ENCODE results near the gene PBX4.
"Not testable (repeated sequence)": the region's sequence is repeated elsewhere in the genome, so short reads cannot be mapped to it uniquely, and the experiment has no call there.

PBX4 gene

GRCh38 chr19:19626516-19627472 is 8.3 kb upstream of the PBX4 start:
- no peak for DNase-seq (ENCODE audit: low spot score)

- no peak for DNase-seq (ENCODE audit: low spot score)
Observed at GRCh38 chr19:19624032-19624570, 5.6 kb upstream of the PBX4 start.

DNA sequence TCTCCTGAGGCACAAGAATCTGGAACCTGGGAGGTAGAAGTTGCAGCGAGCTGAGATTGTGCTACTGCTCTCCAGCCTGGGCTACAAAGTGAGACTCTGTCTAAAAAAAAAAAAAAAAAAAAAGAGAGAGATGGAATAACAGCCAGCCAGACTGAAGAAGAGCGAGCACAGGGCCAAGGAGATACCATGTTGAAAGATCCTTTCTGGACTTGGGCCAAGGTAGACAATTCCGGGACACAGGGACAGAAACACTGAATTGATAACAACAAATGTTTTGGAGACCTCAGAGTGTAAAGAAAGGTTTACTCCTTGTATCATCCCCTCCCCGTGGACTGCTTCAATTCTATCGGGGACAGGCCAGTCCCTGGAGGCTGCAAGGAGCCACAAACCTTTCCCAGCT is 4.9 kb upstream of the PBX4 start:
- no peak for DNase-seq (ENCODE audit: low spot score)

DNA sequence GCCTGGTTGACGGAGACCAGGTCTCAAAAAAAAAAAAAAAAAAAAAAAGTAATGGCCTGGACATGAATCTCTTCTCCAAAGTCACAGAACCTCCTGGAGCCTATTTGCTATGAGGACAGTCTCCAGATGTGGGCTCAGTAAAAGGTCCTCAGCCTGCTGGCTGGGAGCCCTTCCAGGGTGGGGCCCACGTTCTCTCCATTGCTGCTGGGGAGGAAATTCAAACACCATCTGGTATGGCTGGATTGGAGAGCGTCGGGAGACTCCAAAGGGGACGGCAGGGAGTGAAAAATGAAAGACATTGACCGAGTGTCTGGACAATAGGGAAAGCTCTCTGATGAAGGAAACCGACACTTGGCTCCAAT is 1.3 kb upstream of the PBX4 start:
- DNase-seq (ENCODE audit: low spot score): no peak

DNA sequence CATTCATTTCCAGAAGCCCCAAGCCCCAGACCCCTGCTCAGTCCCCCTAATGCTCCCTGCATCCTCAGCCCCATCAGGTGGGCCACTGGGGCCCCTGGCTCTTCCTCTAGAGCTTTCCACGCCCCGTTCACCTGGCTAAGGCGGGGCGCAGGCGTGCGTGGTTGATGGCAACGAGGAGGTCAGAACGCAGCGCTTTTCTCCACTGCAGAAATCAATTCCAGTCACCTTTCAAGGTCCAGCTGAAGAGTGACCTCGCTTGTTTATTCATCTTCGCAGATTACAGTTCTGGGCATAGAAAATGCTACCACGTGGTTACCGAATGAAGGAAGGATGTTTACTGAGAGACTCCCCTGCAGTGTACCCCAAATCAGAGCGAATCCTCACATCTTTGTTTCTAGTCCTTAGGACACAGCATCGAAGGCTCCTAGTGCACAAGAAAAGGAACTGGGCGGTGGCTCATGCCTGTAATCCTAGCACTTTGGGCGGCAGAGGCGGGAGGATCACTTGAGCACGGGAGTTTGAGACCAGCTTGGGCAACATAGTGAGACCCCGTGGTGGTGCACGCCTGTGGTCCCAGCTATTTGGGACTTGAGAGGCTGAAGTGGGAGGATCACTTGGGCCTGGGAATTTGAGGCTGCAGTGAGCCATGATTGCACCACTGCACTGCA is 828 bp upstream of the PBX4 start:
- no peak for DNase-seq (ENCODE audit: low spot score)

GRCh38 chr19:19615086-19615485 is 3.4 kb downstream of the PBX4 start:
- DNase-seq (ENCODE audit: low spot score): peak; percentile 64

DNA sequence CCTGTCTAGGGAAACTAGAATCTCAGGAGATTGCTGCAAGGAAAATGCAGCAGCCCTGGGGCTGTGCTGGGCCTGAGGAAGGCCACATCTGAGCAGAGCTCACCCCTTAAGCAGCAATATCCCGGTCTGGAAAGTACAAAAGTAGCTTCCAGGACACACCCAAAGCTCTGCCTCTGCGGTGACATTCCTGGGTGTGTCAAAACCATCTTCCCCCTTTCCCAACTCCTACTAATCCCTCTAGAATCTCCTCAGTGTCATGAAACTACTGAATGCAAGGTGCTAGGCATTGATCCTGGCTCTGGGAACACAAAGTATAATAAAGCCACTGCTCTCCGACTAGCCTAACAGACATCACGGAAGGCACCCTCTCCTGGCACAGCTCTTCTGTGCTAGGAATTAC is 5.0 kb downstream of the PBX4 start:
- peak; percentile 96 for DNase-seq (ENCODE audit: low spot score)

DNA sequence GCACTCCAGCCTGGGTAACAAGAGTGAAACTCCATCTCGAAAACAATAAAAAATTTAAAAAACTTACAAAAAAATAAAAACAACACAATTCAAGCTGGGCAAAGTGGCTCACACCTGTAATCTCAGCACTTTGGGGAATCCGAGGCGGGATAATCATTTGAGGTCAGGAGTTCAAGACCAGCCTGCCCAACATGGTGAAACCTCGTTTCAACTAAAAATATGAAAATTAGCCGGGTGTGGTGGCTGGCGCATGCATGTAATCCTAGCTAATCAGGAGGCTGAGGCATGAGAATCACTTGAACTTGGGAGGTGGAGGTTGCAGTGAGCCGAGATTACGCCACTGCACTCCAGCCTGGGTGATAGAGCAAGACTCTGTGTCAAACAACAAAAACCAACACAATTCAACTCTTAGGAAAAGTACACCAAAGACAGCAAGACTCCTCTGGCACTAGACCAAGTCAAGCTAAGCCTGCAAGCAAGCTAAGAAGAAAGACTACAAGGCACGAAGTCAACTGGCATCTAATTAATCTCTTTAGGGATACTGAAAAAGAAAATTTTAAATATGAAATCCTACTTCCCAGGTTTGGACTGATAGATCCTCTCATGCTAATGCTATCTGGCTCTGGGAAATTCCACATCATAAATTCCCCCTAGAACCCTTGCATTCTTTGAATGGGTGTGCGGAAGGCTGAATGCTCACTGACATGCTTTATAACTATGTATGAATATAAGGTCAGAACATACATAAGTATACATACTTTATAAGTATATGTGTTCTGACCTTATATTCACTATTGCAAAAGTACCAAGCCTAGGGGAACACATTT is 7.9 kb downstream of the PBX4 start:
- DNase-seq (ENCODE audit: low spot score): no peak

GRCh38 chr19:19606686-19607085 is 11.8 kb downstream of the PBX4 start:
- not testable (repeated sequence) for DNase-seq (ENCODE audit: low spot score)

DNA sequence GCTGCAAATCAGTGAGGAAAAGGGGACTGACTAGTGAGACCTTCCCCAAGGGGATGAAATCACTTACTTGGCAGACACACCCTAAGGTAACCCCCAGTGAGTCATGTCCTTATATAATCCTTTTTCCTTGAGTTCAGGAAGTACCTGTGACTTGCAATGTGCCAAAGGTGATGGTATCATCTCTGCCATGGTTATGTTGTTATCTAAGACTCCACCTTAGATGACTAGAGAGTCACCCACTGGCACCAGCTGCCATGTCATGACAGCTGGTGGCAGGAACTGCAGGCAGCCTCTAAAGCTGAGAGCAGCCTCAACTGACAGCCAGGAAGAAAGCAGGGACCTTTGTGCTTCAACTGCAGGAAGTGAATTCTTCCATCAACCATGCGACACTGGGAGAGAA is 12.5 kb downstream of the PBX4 start:
- DNase-seq (ENCODE audit: low spot score): peak; percentile 88

DNA sequence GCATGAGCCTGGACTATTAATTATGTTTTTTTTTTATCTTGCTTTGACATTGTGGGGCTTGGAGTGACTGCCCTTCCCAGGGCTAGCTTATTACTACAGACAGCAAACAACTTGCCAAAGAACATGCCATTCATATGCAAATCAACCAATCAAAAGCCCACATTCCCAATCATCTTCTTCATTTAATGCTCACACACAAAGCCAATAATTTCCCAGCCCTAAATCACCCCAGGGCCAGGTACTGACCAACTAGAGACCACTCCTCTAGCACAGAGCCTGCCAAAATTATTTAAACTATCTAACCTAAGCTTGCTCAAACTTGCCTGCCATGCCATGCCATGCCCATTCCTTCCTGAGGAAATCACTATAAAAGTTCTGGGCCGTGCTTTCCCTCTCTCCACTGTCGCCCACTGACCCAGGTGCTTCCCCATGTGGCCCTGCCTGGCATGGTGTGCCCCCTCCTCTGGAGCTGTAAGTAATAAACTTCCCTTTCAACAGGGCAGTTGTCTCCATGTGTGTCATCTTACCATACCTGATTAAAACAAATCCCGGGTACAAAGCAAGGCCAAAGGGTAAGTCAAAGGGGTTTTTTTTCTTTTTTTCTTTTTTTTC is 15.7 kb downstream of the PBX4 start:
- peak; percentile 86 for DNase-seq (ENCODE audit: low spot score)

GRCh38 chr19:19602136-19602712 is 16.3 kb downstream of the PBX4 start:
- peak; percentile 100 for DNase-seq (ENCODE audit: low spot score)

- DNase-seq (ENCODE audit: low spot score): no peak
Observed at GRCh38 chr19:19600793-19601330, 17.6 kb downstream of the PBX4 start.

DNA sequence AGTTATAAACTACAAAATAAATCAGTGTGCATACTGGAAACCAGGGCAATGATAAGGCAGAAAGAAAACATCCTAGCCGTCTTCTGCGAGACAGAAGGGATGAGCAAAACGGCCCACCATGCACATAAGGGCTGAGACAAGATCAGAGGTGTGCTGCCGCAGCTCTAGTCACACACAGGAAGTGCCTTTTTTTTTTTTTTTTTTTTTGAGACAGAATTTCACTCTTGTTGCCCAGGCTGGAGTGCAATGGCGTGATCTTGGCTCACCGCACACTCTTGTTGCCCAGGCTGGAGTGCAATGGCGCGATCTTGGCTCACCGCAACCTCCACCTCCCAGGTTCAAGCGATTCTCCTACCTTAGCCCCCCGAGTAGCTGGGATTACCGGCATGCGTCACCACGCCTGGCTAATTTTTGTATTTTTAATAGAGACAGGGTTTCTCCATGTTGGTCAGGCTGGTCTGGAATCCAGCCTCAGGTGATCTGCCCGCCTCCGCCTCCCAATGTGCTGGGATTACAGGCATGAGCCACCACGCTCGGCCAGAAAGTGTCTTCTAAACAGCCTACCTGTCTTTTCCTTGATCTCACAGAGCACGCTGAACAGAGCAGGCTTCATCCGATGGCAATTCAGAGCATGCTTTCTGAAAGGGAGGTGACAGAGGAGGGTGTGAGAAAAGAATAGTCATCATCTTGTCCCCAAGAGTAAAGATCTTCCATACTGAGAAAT is 19.6 kb downstream of the PBX4 start:
- not testable (repeated sequence) for DNase-seq (ENCODE audit: low spot score)

GRCh38 chr19:19597809-19598306 is 20.6 kb downstream of the PBX4 start:
- no peak for DNase-seq (ENCODE audit: low spot score)

GRCh38 chr19:19595171-19595701 is 23.3 kb downstream of the PBX4 start:
- no peak for DNase-seq (ENCODE audit: low spot score)

- DNase-seq (ENCODE audit: low spot score): no peak
Observed at GRCh38 chr19:19594381-19594780, 24.1 kb downstream of the PBX4 start.

- no peak for DNase-seq (ENCODE audit: low spot score)
Observed at GRCh38 chr19:19592690-19593089, 25.8 kb downstream of the PBX4 start.

GRCh38 chr19:19591133-19591825 is 27.2 kb downstream of the PBX4 start:
- DNase-seq (ENCODE audit: low spot score): peak; percentile 74
